Measurements from ENCODE around the gene TRIM32.

- TF ChIP-seq, protein P1, sequence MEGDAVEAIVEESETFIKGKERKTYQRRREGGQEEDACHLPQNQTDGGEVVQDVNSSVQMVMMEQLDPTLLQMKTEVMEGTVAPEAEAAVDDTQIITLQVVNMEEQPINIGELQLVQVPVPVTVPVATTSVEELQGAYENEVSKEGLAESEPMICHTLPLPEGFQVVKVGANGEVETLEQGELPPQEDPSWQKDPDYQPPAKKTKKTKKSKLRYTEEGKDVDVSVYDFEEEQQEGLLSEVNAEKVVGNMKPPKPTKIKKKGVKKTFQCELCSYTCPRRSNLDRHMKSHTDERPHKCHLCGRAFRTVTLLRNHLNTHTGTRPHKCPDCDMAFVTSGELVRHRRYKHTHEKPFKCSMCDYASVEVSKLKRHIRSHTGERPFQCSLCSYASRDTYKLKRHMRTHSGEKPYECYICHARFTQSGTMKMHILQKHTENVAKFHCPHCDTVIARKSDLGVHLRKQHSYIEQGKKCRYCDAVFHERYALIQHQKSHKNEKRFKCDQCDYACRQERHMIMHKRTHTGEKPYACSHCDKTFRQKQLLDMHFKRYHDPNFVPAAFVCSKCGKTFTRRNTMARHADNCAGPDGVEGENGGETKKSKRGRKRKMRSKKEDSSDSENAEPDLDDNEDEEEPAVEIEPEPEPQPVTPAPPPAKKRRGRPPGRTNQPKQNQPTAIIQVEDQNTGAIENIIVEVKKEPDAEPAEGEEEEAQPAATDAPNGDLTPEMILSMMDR (IDR thresholded peaks at IDR 0.05), result no peak
- TF ChIP-seq POLR2A (IDR thresholded peaks at IDR 0.05) (no peak), POLR2AphosphoS5 (IDR thresholded peaks at IDR 0.05; ENCODE audit: insufficient read depth in 1 of 2, low read depth in 1 of 2) (no peak)
These were observed 15.5 kb upstream of the TRIM32 start for GRCh38 chr9:116671605-116672004.
